GM12801 (cell line): ENCODE measurements around the gene KPNA6.

ENCODE experiments used
- CTCF ChIP-seq: IDR thresholded peaks from one replicate; pipeline ENCODE4 v1.5.1; 2011; ENCODE audit warnings: control low read depth; ENCODE audit not compliant: insufficient read length; ENCODE audit errors: extremely low read depth

KPNA6 gene

GRCh38 chr1:32172621-32173245, 64.9 kb downstream of the KPNA6 start:
- TF ChIP-seq CTCF: no peak

GRCh38 chr1:32178380-32179192, 70.7 kb downstream of the KPNA6 start:
- no peak for TF ChIP-seq CTCF

GRCh38 chr1:32179193-32179442, 71.3 kb downstream of the KPNA6 start:
- TF ChIP-seq CTCF: no peak

- TF ChIP-seq CTCF: no peak
Measured at GRCh38 chr1:32179443-32180185, 71.8 kb downstream of the KPNA6 start, which contains the start of gene TXLNA. TSS of gene TXLNA (plus strand) at chr1:32179675. CDS start at chr1:32180346, 671 bp downstream.

GRCh38 chr1:32180186-32181060, 72.6 kb downstream of the KPNA6 start:
- TF ChIP-seq CTCF: no peak

GRCh38 chr1:32181065-32181464, 73.2 kb downstream of the KPNA6 start:
- no peak for TF ChIP-seq CTCF

GRCh38 chr1:32181563-32181962, 73.7 kb downstream of the KPNA6 start:
- TF ChIP-seq CTCF: no peak
